ENCODE measurements around the gene KCTD21. TPM values are rescaled to one million over a fixed set of nuclear protein-coding genes. Genes with fewer than 3 reads are reported as not detected.
A peak's percentile ranks its signal among the peaks of the same experiment; 100 is the strongest.
"Not testable (repeated sequence)": the region's sequence is repeated elsewhere in the genome, so short reads cannot be mapped to it uniquely, and the experiment has no call there.

Gene KCTD21, protein sequence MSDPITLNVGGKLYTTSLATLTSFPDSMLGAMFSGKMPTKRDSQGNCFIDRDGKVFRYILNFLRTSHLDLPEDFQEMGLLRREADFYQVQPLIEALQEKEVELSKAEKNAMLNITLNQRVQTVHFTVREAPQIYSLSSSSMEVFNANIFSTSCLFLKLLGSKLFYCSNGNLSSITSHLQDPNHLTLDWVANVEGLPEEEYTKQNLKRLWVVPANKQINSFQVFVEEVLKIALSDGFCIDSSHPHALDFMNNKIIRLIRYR
- total RNA-seq = 30.7 TPM

DNA sequence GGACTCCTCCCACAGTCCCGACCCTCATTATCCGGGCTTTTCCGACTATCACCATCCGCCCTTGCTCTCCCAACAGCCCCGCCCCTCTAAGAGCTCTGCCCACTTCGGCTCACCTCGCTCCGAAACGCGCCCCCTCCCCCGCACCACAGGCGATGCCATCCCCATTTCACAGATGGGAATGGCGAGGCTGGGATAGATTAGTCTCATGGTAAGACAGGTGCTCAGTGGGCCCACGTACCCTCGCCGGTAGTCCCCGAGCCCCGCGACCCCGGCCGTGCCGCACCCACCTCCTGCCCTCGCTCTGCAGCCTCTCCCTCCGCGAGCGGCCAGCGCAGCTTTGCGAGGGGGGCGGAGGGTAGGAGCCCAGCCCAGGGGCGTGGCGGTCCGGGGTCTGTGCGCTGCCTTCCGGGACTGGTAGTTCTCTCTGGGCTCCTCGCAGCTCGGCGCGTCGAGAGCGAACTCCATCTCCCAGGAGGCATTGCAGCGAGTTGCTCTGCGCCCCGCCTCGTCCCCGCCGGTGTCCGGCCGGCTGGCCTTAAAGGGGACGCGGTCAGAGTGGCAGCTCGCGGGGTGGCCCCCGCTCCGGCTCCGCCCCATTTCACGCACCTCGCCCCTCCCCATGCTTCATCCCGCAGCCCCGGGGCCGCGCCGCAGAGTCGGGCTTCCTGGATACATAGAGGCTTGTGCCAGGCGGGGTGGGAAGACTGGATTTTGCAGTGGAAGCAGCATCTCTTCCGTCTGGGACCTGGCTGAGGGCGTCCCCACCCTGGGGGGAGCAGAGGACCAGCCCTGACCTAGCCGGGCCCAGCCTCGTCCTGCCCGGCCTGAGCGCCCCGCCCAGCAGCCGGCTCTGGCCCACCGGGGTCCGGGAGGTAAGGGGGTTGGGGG lies at the start of gene KCTD21, which contains the start of gene USP35:
TSS of gene KCTD21 (minus strand) at position 341 of the 888 bp plus-strand sequence. CDS start 14,072 bp downstream, outside the sequence.
TSS of gene USP35 (plus strand) at position 634 of the 888 bp plus-strand sequence. CDS start 7,327 bp downstream, outside the sequence.
- Histone ChIP-seq H3K36me3 (peaks cover 0 to 3% of the 10 kb centered on the region in 2 donors), H3K4me3 (peak within 1 kb of the TSS; percentile 72 to 91), H3K4me1 (peaks cover 8 to 43% of the 10 kb centered on the region in 2 donors), H3K9me3 (no peaks in the 10 kb centered on the region), H3K27me3 (no peaks in the 10 kb centered on the region), H3K27ac (peak within 1 kb of the TSS; percentile 87 to 91)
- TF ChIP-seq CTCF (IDR thresholded peaks at IDR 0.05) = no peak
- intact Hi-C loops (cut with DNase I) = loop anchor here (1.0 to 10.0 kb wide), 5 partner anchors 19 to 368 kb away; partner anchors contain the start of genes ALG8, INTS4 and RSF1
- DNase-seq (ENCODE audit: low spot score in 2 of 2) = peak; percentile 95 to 99

GRCh38 chr11:78237293-78238046 lies 49.0 kb upstream of the KCTD21 start:
- Histone ChIP-seq H3K36me3 (peaks cover 0 to 13% of the 10 kb centered on the region in 2 donors), H3K9me3 (peaks cover 0 to 6% of the 10 kb centered on the region in 2 donors), H3K27me3 (no peaks in the 10 kb centered on the region), H3K4me1 (peaks cover 0 to 5% of the 10 kb centered on the region in 2 donors), H3K4me3 (no peak overlapping the region), H3K27ac (no peak overlapping the region)
- no peak for TF ChIP-seq CTCF (IDR thresholded peaks at IDR 0.05)
- no peak for DNase-seq (ENCODE audit: low spot score in 2 of 2)
- intact Hi-C loops (cut with DNase I) = no loop called here

DNA sequence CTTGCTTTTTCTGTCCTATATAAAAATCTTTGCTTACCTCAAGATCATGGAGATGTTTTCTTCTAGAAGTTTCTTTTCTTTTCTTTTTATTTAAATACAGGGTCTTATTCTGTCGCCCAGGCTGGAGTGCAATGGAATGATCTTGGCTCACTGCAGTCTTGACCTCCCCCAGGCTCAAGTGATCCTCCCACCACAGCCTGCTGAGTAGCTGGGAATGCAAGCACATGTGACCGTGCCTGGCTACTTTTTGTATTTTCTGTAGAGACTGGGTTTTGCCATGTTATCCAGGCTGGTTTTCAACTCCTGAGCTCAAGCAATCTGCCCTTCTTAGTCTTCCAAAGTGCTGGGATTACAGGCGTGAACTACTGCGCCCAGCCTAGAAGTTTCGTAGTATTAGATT lies 45.6 kb upstream of the KCTD21 start:
- Histone ChIP-seq H3K27ac (peak overlapping the region; percentile 77 to 78), H3K4me3 (no peak overlapping the region), H3K9me3 (no peaks in the 10 kb centered on the region), H3K4me1 (peaks cover 0 to 20% of the 10 kb centered on the region in 2 donors), H3K36me3 (no peaks in the 10 kb centered on the region), H3K27me3 (no peaks in the 10 kb centered on the region)
- no peak for DNase-seq (ENCODE audit: low spot score in 2 of 2)
- intact Hi-C loops (cut with DNase I) = no loop called here
- TF ChIP-seq CTCF (IDR thresholded peaks at IDR 0.05) = no peak

DNA sequence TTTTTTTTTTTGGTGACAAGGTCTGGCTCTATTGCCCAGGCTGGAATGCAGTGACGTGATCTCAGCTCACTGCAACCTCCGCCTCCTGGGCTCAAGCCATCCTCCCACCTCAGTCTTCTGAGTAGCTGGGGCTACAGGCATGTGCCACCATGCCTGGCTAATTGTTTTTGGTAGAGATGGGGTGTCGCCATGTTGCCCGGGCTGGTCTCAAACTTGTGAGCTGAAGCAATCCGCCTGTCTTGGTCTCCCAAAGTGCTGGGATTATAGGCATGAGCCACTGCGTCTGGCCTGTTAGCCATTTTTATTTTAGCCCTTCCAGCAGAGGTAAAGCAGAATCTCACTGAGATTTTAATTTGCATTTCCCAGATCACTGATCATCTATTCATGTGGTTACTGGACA lies 44.6 kb upstream of the KCTD21 start:
- H3K27ac ChIP-seq = peak overlapping the region; percentile 77 to 78
- intact Hi-C loops (cut with DNase I) = loop anchor here (2.0 kb wide), 2 partner anchors 24 to 78 kb away; no protein-coding TSS in a partner anchor

DNA sequence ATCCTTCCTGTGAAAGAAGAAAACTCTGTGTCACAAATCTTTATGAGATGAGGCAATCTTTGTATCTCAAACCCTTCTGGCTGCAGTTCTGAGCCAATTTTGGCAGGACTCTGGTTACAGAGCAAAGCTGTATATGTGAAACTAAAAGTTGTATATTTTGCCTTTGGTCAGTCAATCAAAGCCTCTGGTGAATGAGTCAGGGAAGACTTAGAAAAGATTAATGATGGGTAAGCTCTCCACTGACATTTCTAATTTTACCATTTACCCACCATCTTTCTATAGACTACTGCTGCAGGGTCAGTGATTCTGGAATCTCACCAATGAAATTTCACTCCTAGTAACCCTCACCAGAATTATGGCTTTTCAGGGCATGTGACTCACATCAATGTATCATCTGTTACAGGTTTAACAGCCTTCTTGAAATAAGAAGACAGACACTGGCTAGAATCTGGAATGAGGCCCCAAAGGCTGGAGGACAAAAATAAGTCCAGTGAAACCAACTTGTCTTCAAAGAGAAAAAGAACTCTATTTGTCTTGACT lies 43.6 kb upstream of the KCTD21 start:
- intact Hi-C loops (cut with DNase I) = loop anchor here (2.0 kb wide), 2 partner anchors 25 to 79 kb away; no protein-coding TSS in a partner anchor
- peak overlapping the region; percentile 77 to 78 for H3K27ac ChIP-seq
- DNase-seq (ENCODE audit: low spot score in 2 of 2) = no peak

More for the DNA sequence above, 44.6 kb upstream of the KCTD21 start:
- H3K4me3 ChIP-seq; DNase-seq (ENCODE audit: low spot score in 2 of 2); H3K9me3 ChIP-seq; H3K36me3 ChIP-seq; H3K27me3 ChIP-seq: not testable (repeated sequence)
- peaks cover 0 to 20% of the 10 kb centered on the region in 2 donors for H3K4me1 ChIP-seq

More for the DNA sequence above, 43.6 kb upstream of the KCTD21 start:
- no peak for TF ChIP-seq CTCF (IDR thresholded peaks at IDR 0.05)
- Histone ChIP-seq H3K4me1 (peaks cover 0 to 20% of the 10 kb centered on the region in 2 donors), H3K4me3 (no peak overlapping the region), H3K36me3 (no peaks in the 10 kb centered on the region), H3K27me3 (no peaks in the 10 kb centered on the region), H3K9me3 (no peaks in the 10 kb centered on the region)
